ENCODE results near the gene PRKCE. TPM values are rescaled to one million over a fixed set of nuclear protein-coding genes. Genes with fewer than 3 reads are reported as not detected.
A peak's percentile ranks its signal among the peaks of the same experiment; 100 is the strongest.

Gene PRKCE
- total RNA-seq, 1 donor from 2014 or later = 4.6 TPM

DNA sequence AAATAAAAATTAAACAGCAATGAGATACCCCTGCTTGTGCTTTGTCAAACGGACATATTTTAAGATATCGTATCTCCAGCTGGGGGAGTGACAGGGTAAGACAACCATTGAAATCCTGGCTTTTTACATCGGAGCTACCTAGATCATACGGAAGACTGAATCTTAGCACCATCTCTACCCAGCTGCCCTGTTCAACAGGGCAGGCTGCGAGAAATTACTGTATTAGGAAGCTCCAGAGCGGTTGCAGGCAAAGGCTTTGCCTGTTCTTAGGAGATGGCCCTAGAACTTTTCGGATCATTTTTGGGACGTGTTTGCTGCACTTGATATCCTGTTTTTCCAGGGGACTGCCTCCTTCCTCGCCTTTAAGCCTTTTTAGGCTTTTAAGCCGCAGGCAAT, 2.0 kb upstream of the PRKCE start:
- Histone ChIP-seq H3K9me3 (no peaks in the 10 kb centered on the region), H3K4me3 (peak overlapping the region; percentile 79 to 92), H3K4me1 (peaks cover 2 to 10% of the 10 kb centered on the region in 2 donors), H3K27me3 (no peaks in the 10 kb centered on the region), H3K36me3 (no peaks in the 10 kb centered on the region), H3K27ac (peak overlapping the region; percentile 95 to 96)
- no peak for DNase-seq (ENCODE audit: low spot score in 2 of 2)
- TF ChIP-seq, protein P1, sequence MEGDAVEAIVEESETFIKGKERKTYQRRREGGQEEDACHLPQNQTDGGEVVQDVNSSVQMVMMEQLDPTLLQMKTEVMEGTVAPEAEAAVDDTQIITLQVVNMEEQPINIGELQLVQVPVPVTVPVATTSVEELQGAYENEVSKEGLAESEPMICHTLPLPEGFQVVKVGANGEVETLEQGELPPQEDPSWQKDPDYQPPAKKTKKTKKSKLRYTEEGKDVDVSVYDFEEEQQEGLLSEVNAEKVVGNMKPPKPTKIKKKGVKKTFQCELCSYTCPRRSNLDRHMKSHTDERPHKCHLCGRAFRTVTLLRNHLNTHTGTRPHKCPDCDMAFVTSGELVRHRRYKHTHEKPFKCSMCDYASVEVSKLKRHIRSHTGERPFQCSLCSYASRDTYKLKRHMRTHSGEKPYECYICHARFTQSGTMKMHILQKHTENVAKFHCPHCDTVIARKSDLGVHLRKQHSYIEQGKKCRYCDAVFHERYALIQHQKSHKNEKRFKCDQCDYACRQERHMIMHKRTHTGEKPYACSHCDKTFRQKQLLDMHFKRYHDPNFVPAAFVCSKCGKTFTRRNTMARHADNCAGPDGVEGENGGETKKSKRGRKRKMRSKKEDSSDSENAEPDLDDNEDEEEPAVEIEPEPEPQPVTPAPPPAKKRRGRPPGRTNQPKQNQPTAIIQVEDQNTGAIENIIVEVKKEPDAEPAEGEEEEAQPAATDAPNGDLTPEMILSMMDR (IDR thresholded peaks at IDR 0.05) = no peak
- intact Hi-C loops (cut with DNase I) = loop anchor here (10.0 kb wide), 1 partner anchor 645 kb away; the partner anchor contains the start of gene EPAS1

DNA sequence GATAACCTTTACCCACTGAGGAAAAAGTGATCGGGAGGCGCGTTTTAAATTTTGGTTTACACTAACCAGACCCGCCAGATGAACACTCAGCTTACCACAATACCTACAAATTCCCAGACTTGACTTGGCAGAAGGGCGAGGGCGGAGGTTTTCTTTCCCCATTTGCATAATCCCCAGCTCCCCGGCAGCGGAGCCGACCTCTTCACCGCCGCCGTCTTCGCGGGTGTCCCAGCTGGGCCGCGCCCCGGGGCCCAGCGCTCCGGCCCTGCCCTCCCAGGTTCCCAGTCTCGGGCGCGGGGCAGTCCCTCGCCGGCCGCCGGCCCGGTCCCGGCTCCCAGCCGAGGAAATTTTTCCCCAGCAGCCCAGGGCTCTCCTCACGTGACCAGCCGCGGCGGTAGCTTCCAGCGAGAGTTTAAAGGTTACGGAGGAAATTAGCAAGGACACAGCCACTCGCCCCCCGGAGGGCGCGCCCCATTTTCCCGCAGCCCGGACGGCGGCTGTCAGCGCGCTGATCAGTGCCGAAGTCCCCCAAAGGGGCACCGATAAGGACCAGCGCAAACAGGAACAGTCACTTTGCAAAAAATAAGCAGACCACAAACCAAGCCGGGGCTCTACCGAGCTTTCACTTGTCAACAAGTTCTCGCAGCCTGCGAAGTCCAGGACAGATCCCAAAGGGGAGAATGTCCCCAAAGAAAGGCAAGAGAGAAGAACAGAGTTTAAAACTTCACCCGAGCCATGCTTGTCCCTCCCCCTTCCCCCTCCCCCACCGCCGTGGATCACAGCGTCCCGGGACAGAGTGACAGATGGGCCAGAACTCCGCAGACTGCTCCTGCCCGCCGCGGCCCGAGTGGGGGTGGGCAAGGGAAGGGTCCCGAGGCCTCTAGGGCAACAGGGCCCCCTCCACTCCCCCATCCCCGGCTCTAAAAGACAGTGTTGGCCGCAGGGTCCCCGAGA, 1.3 kb upstream of the PRKCE start:
- peak overlapping the region; percentile 79 to 92 for H3K4me3 ChIP-seq
- intact Hi-C loops (cut with DNase I) = loop anchor here (2.0 to 10.0 kb wide), 3 partner anchors 39 to 645 kb away; partner anchors contain the start of genes EPAS1 and SRBD1
- DNase-seq (ENCODE audit: low spot score in 2 of 2) = peak; percentile 41 to 85
- H3K36me3 ChIP-seq = no peaks in the 10 kb centered on the region
- H3K27me3 ChIP-seq = no peaks in the 10 kb centered on the region
- peak overlapping the region; percentile 95 to 96 for H3K27ac ChIP-seq
- peaks cover 2 to 10% of the 10 kb centered on the region in 2 donors for H3K4me1 ChIP-seq
- H3K9me3 ChIP-seq = no peaks in the 10 kb centered on the region
- TF ChIP-seq, protein P1 (IDR thresholded peaks at IDR 0.05) = peak in 1 of 3 experiments; percentile 8

DNA sequence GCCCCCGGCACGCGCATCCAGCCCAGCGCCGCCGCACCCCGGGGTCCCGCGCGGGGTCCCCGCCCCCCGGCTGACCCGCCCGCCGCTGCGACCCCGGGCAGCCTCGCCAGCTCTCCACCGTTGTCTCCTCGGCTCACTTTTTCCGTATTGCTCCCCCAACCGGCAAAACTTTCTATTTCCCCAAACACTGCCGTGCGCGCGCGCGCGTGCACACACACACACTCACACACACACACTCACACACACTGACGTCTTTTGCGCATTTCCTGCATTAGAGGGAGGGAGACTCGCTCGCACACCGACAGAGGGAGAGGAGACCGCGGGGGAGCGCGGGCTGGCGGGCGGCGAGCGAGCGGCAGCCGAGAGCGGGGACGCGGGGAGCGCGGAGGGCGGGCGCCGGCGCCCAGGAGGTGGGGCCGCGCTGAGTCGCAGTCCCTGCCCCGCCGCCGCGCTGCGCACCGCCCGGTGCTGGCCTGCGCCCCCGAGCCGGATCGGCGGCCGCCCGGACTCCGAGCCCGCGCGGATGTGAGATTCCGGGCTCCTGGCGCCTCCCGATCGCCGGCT, 542 bp upstream of the PRKCE start:
- H3K36me3 ChIP-seq = no peaks in the 10 kb centered on the region
- H3K4me1 ChIP-seq = peaks cover 2 to 10% of the 10 kb centered on the region in 2 donors
- intact Hi-C loops (cut with DNase I) = loop anchor here (2.0 kb wide), 2 partner anchors 40 to 172 kb away; partner anchors contain the start of gene SRBD1

DNA sequence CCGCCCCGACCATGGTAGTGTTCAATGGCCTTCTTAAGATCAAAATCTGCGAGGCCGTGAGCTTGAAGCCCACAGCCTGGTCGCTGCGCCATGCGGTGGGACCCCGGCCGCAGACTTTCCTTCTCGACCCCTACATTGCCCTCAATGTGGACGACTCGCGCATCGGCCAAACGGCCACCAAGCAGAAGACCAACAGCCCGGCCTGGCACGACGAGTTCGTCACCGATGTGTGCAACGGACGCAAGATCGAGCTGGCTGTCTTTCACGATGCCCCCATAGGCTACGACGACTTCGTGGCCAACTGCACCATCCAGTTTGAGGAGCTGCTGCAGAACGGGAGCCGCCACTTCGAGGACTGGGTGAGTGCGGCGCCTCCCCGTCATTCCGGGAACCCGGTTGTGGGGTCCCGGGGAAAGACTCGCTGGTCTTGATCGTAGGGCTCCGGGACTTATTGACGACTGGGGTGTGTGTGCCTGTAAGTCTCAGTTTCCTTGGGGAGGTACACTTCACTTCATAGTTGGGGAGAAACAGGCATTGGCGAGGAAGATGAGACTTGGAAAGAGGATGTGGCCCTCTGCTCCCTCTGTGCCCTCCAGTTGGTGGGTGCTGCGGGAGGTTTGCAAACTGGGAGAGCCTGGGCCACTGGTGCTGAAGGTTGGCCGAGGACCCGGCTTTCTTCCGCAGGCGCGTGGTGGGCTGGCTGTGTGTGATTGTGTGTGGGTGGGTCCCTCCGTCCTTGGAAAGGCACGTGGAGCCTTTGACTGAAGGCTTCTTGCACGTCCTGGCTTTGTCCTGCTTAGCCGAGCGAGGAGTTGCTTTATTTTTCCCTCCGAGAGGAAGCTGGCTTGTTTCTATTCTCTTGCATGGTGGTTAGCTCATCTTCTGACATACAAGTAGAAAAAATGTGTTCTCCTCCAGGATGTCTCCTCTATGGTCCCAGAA, 886 bp downstream of the PRKCE start:
- TF ChIP-seq, protein P1 (IDR thresholded peaks at IDR 0.05) = no peak
- Histone ChIP-seq H3K9me3 (no peaks in the 10 kb centered on the region), H3K4me1 (peaks cover 2 to 10% of the 10 kb centered on the region in 2 donors), H3K36me3 (no peaks in the 10 kb centered on the region), H3K4me3 (peak overlapping the region; percentile 79 to 92), H3K27me3 (no peaks in the 10 kb centered on the region), H3K27ac (peak overlapping the region; percentile 95 to 96)
- intact Hi-C loops (cut with DNase I) = no loop called here
- peak; percentile 15 to 72 for DNase-seq (ENCODE audit: low spot score in 2 of 2)

More for the DNA sequence above, 542 bp upstream of the PRKCE start:
- H3K27me3 ChIP-seq = no peaks in the 10 kb centered on the region
- H3K9me3 ChIP-seq = no peaks in the 10 kb centered on the region
- DNase-seq (ENCODE audit: low spot score in 2 of 2) = peak; percentile 86 to 98
- peak overlapping the region; percentile 95 to 96 for H3K27ac ChIP-seq
- TF ChIP-seq, protein P1 (IDR thresholded peaks at IDR 0.05) = peak; percentile 21 to 64 (median 47)
- H3K4me3 ChIP-seq = peak overlapping the region; percentile 79 to 92

All from ascending aorta (tissue), 2 donors.